Naive thymus-derived CD4-positive, alpha-beta T cell (primary cell): ENCODE data around the gene TAS2R46. TPM values are rescaled to one million over a fixed set of nuclear protein-coding genes. Genes with fewer than 3 reads are reported as not detected.
"Not testable (repeated sequence)": the region's sequence is repeated elsewhere in the genome, so short reads cannot be mapped to it uniquely, and the experiment has no call there.

Experiments used
- ATAC-seq: fragments of 150-1000 bp; cut with Tn5 transposase; 2 replicates; pipeline ENCODE4 v1.10.0; 2021; ENCODE audit warnings: mild to moderate bottlenecking, moderate library complexity
- CTCF ChIA-PET: fragments of 350-600 bp; sonication (Branson Sonifier 250); formaldehyde crosslinking; loops from one replicate; lab custom pipeline; 2021; ENCODE audit warnings: antibody characterized with exemption; lab: Charles Lee
- POLR2A ChIA-PET: fragments of 350-600 bp; sonication (Branson Sonifier 250); formaldehyde crosslinking; loops from one replicate; lab custom pipeline; 2021; ENCODE audit warnings: antibody characterized with exemption, inconsistent platforms; lab: Charles Lee
- DNase-seq, 9 donors: peaks; one replicate each; pipeline versions ENCODE4 v3.0.0 to v3.0.0-alpha.2; 2020 to 2022; ENCODE audit warnings: mixed read lengths in 1 of 9
- H3K27ac ChIP-seq: one replicate; pipeline ENCODE4 v1.7.0; 2013; ENCODE audit warnings: mild to moderate bottlenecking, low read depth, low read length, moderate library complexity
- H3K27me3 ChIP-seq, 2 donors: one replicate each; pipeline ENCODE4 v1.7.0; 2013; ENCODE audit warnings: low read length in 2 of 2, mild to moderate bottlenecking in 2 of 2, moderate library complexity in 2 of 2; ENCODE audit not compliant: control insufficient read depth in 2 of 2, insufficient read depth in 2 of 2
- H3K36me3 ChIP-seq, 3 experiments: 1 replicate in 2 of 3; 2 replicates in 1 of 3; pipeline ENCODE4 v1.7.0; 2013; ENCODE audit warnings: low read length in 3 of 3, mild to moderate bottlenecking in 3 of 3, moderate library complexity in 1 of 3; ENCODE audit not compliant: insufficient read depth in 3 of 3, control insufficient read depth in 2 of 3
- H3K4me1 ChIP-seq, 2 donors: one replicate each; pipeline ENCODE4 v1.7.0; 2013; ENCODE audit warnings: low read length in 2 of 2, mild to moderate bottlenecking in 2 of 2, moderate library complexity in 1 of 2; ENCODE audit not compliant: control insufficient read depth in 2 of 2, insufficient read depth in 2 of 2
- H3K4me3 ChIP-seq: 2 replicates; pipeline ENCODE4 v1.7.0; 2013; ENCODE audit warnings: mild to moderate bottlenecking, low read length
- H3K9me3 ChIP-seq, 3 experiments: 1 replicate in 2 of 3; 2 replicates in 1 of 3; pipeline ENCODE4 v1.7.0; 2013; ENCODE audit warnings: low read length in 3 of 3; ENCODE audit not compliant: control insufficient read depth in 2 of 3
- H3K27ac Mint-ChIP-seq, 9 donors: one replicate each; pipeline ENCODE4 v1.8.0; 2020 to 2022; ENCODE audit warnings: mixed read lengths in 9 of 9, mild to moderate bottlenecking in 8 of 9, moderate library complexity in 5 of 9, inconsistent platforms in 2 of 9
- H3K27me3 Mint-ChIP-seq, 5 donors: one replicate each; pipeline ENCODE4 v1.8.0; 2021 to 2022; ENCODE audit warnings: mixed read lengths in 5 of 5, mild to moderate bottlenecking in 1 of 5
- H3K36me3 Mint-ChIP-seq, 5 donors: one replicate each; pipeline ENCODE4 v1.8.0; 2020 to 2022; ENCODE audit warnings: mixed read lengths in 5 of 5, mild to moderate bottlenecking in 3 of 5, inconsistent platforms in 1 of 5
- H3K4me1 Mint-ChIP-seq, 7 donors: one replicate each; pipeline ENCODE4 v1.8.0; 2020 to 2022; ENCODE audit warnings: mixed read lengths in 7 of 7, mild to moderate bottlenecking in 3 of 7, inconsistent platforms in 1 of 7
- H3K4me3 Mint-ChIP-seq, 10 donors: one replicate each; pipeline ENCODE4 v1.8.0; 2020 to 2022; ENCODE audit warnings: mild to moderate bottlenecking in 10 of 10, mixed read lengths in 10 of 10, moderate library complexity in 6 of 10, inconsistent platforms in 2 of 10
- H3K9me3 Mint-ChIP-seq, 11 donors: one replicate each; pipeline ENCODE4 v1.8.0; 2020 to 2022; ENCODE audit warnings: mixed read lengths in 11 of 11, mild to moderate bottlenecking in 4 of 11, inconsistent platforms in 1 of 11, moderate library complexity in 1 of 11
- intact Hi-C, 2 donors: fragments of 100-400 bp; cut with micrococcal nuclease; formaldehyde crosslinking; loops; one replicate each; pipeline ENCODE4 v1.15.1; 2023
- polyA plus RNA-seq, 2 donors: library from polyadenylated mRNA; unstranded; fragments of 300-500 nt; fragmentation: Illumina TruSeq; gene quantifications; one replicate each; pipeline ENCODE4 v1.2.3, GENCODE V29; 2021
- total RNA-seq, 6 experiments: library from RNA in 5 of 6; stranded (reverse) in 5 of 6; gene quantifications; 1 replicate in 5 of 6; 2 replicates in 1 of 6; pipeline ENCODE4 v1.2.3 and lab custom pipeline; 2021 to 2026

TAS2R46 gene
- total and polyA plus RNA-seq, 7 experiments from 2014 or later: 0.21 to 3.4 (median 2.2) TPM; not detected in 1

DNA sequence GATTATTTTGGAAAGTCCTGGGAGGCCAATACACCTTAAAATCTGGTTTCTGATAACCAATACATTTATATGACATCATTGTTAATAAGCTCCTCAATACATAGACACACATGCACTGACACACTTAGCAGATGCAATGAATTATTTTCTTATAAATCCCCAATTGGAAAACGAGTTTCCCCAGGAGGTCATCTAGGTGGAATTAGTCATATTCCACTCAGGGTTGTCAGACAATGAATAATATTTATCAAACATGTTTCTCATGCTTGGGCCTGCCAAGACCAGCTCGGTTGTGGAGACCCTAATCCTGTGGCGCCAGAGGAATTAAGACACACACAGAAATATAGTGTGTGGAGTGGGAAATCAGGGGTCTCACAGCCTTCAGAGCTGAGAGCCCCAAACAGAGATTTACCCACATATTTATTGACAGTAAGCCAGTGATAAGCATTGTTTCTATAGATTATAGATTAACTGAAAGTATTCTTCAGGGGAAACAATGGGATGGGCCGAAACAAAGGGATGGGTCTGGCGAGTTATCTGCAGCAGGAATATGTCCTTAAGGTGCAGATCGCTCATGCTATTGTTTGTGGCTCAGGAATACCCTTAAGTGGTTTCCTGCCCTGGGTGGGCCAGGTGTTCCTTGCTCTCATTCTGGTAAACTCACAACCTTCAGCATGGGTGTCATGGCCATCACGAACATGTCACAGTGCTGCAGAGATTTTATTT lies 12.1 kb downstream of the TAS2R46 start:
- H3K4me3 Mint-ChIP-seq, H3K27ac Mint-ChIP-seq, H3K9me3 ChIP-seq, intact Hi-C loops, DNase-seq, ATAC-seq, H3K27ac ChIP-seq, H3K36me3 ChIP-seq, H3K27me3 ChIP-seq, H3K4me1 ChIP-seq, POLR2A ChIA-PET, H3K27me3 Mint-ChIP-seq, H3K4me3 ChIP-seq: not testable (repeated sequence)
- peaks cover 0 to 14% (median 4%) of the 10 kb centered on the region in 7 donors for H3K4me1 Mint-ChIP-seq
- peaks cover 11 to 74% (median 62%) of the 10 kb centered on the region in 5 donors for H3K36me3 Mint-ChIP-seq
- CTCF ChIA-PET: interaction anchor here (0.6 kb wide), 1 partner anchor 390 kb away, joined by 3 read pairs; no protein-coding TSS in a partner anchor
- H3K9me3 Mint-ChIP-seq: peaks cover 5 to 49% (median 19%) of the 10 kb centered on the region in 11 donors

DNA sequence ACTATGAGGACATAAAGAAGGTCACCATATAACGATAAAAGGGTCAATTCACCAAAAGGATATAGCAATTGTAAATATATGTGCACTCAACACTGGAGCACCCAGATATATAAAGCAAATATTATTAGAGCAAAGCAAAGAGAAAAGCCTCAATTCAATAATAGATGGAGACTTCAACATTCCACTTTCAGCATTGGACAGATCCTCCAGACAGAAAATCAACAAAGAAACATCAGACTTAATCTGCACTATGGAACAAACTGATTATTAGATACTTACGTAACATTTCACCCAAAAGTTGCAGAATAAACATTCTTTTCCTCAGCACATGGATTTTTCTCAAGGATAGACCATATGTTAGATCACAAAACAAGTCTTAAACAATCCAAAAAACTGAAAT lies 20.7 kb downstream of the TAS2R46 start:
- H3K4me1 ChIP-seq, H3K4me3 Mint-ChIP-seq, H3K36me3 ChIP-seq, H3K27me3 Mint-ChIP-seq, H3K4me3 ChIP-seq, POLR2A ChIA-PET, H3K27ac ChIP-seq, intact Hi-C loops, H3K9me3 ChIP-seq, ATAC-seq, H3K27me3 ChIP-seq, H3K9me3 Mint-ChIP-seq, DNase-seq, CTCF ChIA-PET, H3K27ac Mint-ChIP-seq: not testable (repeated sequence)
- peaks cover 0 to 35% (median 18%) of the 10 kb centered on the region in 7 donors for H3K4me1 Mint-ChIP-seq
- H3K36me3 Mint-ChIP-seq: peaks cover 14 to 71% (median 66%) of the 10 kb centered on the region in 5 donors

DNA sequence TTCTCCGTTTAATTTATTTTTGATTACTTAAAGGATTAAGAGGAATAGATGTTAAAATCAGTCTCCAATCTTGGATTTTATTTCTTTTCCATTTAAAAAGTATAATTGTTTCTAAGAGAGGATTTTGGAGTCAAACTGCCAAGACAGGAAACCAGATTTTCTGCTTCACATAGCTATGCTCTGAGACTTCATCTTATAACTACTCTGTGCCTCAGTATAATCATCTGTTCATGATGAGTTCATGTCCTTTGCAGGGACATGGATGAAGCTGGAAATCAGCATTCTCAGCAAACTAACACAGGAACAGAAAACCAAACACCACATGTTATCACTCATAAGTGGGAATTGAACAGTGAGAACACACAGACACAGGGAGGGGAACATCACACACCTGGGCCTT lies 21.9 kb downstream of the TAS2R46 start:
- peaks cover 0 to 8% (median 0%) of the 10 kb centered on the region in 11 donors for H3K9me3 Mint-ChIP-seq
- H3K27me3 ChIP-seq: no peaks in the 10 kb centered on the region
- H3K9me3 ChIP-seq: no peaks in the 10 kb centered on the region
- ATAC-seq (no peak), DNase-seq (no peak)
- H3K27me3 Mint-ChIP-seq: no peaks in the 10 kb centered on the region
- H3K4me1 Mint-ChIP-seq: peaks cover 0 to 32% (median 18%) of the 10 kb centered on the region in 7 donors
- no peak overlapping the region for H3K4me3 ChIP-seq
- H3K36me3 Mint-ChIP-seq: peaks cover 11 to 76% (median 66%) of the 10 kb centered on the region in 5 donors
- ChIA-PET CTCF (no interaction called here), POLR2A (no interaction called here)
- H3K27ac ChIP-seq: no peak overlapping the region
- intact Hi-C loops: no loop called here
- H3K4me1 ChIP-seq: no peaks in the 10 kb centered on the region
- no peaks in the 10 kb centered on the region for H3K36me3 ChIP-seq
- H3K27ac Mint-ChIP-seq: no peak overlapping the region
- no peak overlapping the region for H3K4me3 Mint-ChIP-seq

DNA sequence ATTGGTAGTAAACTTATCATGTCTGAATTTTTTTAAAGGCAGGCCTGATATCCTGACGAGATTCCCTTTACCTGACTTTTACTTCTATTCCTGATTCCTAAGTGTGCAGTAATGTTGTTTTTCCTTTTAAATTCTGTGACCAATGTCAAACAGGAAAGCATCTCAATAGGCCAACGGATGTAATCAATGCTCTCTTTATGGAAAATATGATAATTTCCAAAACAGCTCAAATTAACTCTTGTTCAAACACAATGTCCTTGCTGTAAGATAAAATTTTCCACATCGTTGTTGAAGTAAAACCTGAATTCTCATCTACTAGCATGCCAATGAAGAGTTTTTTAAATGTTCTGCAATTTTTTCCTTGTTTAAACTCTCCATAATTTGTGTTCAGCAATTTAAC lies 22.9 kb downstream of the TAS2R46 start:
- ChIA-PET POLR2A (no interaction called here), CTCF (no interaction called here)
- Histone ChIP-seq H3K36me3 (no peaks in the 10 kb centered on the region), H3K4me1 (no peaks in the 10 kb centered on the region), H3K27me3 (no peaks in the 10 kb centered on the region), H3K27ac (no peak overlapping the region), H3K9me3 (no peaks in the 10 kb centered on the region), H3K4me3 (no peak overlapping the region)
- no peak for ATAC-seq
- Mint-ChIP-seq H3K27ac (no peak overlapping the region), H3K36me3 (peaks cover 4 to 68% (median 59%) of the 10 kb centered on the region in 5 donors), H3K4me3 (no peak overlapping the region), H3K4me1 (peaks cover 0 to 25% (median 16%) of the 10 kb centered on the region in 7 donors), H3K27me3 (no peaks in the 10 kb centered on the region), H3K9me3 (peaks cover 0 to 8% (median 0%) of the 10 kb centered on the region in 11 donors)
- DNase-seq: no peak
- intact Hi-C loops: loop anchor here in 1 of 2 donors (1.0 kb wide), 1 partner anchor 27 kb away; no protein-coding TSS in a partner anchor

DNA sequence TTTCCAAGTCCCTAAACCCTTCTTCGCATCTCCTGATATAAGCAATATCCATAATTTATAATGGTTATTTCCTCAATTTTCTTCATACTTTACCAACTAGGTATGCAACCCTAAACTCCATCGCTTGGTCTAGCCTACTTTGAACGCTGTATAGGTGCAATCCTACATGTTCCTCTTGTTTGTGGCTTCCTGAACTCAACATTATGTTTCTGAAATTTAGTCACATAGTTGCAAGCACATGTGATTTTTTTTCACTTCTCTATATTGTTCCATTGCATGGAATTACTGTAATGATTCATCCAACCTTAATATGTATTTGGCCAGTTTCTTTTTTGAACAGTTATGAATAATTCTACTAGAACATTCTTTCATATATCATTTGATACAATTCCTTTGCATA lies 28.1 kb downstream of the TAS2R46 start:
- H3K9me3 ChIP-seq, H3K4me1 ChIP-seq, DNase-seq, H3K4me1 Mint-ChIP-seq, H3K9me3 Mint-ChIP-seq, CTCF ChIA-PET, H3K36me3 ChIP-seq, H3K27ac ChIP-seq, H3K27me3 Mint-ChIP-seq, H3K4me3 Mint-ChIP-seq, H3K27me3 ChIP-seq, H3K27ac Mint-ChIP-seq, POLR2A ChIA-PET, intact Hi-C loops, H3K4me3 ChIP-seq, ATAC-seq: not testable (repeated sequence)
- peaks cover 4 to 57% (median 50%) of the 10 kb centered on the region in 5 donors for H3K36me3 Mint-ChIP-seq

DNA sequence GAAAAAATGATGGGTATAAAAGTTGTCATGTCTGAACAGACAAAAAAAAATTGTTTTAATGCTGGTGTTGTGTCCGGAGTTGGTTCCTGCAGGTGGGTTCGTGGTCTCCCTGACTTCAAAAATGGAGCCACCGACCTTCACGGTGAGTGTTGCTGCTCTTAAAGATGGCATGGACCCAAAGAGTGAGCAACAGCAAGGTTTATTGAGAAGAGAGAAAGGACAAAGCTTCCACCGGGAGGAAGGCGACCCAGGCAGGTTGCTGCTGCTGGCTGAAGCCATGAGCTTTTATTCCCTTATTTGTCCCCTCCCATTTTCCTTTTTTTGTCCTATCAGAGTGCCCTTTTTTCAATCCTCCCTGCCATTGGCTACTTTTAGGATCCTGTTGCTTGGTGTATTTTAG lies 30.8 kb downstream of the TAS2R46 start, which contains the start of gene TAS2R31:
TSS of gene TAS2R31 (minus strand) at position 101 of the 400 bp plus-strand sequence. CDS start at position 29, 72 bp downstream.
- Histone ChIP-seq H3K27ac (no peak within 1 kb of the TSS), H3K27me3 (no peaks in the 10 kb centered on the region), H3K9me3 (no peaks in the 10 kb centered on the region), H3K4me1 (no peaks in the 10 kb centered on the region), H3K4me3 (no peak within 1 kb of the TSS), H3K36me3 (peaks cover 0 to 9% (median 0%) of the 10 kb centered on the region in 3 experiments)
- Mint-ChIP-seq H3K9me3 (peaks cover 0 to 3% (median 0%) of the 10 kb centered on the region in 11 donors), H3K27me3 (no peaks in the 10 kb centered on the region), H3K36me3 (peaks cover 9 to 62% (median 55%) of the 10 kb centered on the region in 5 donors), H3K27ac (peak within 1 kb of the TSS in 1 of 9 donors; percentile 36), H3K4me3 (no peak within 1 kb of the TSS), H3K4me1 (peaks cover 0 to 4% (median 0%) of the 10 kb centered on the region in 7 donors)
- intact Hi-C loops: no loop called here
- ATAC-seq (no peak), DNase-seq (no peak)
- POLR2A ChIA-PET: no interaction called here
- CTCF ChIA-PET: no interaction called here
